Activated B cell treated with CpG ODN at 0.5 μM for 24 hours (primary cell): ENCODE results near the gene DMBT1. TPM values are rescaled to one million over a fixed set of nuclear protein-coding genes. Genes with fewer than 3 reads are reported as not detected.

Source experiments
- ATAC-seq: fragments of 200-7000 bp; cut with Tn5 transposase; one replicate; pipeline ENCODE4 v1.10.0; 2021; ENCODE audit warnings: low read depth, mild to moderate bottlenecking, moderate library complexity
- CTCF ChIA-PET: fragments of 350-600 bp; sonication (Branson Sonifier 250); formaldehyde crosslinking; loops from one replicate; lab custom pipeline; 2021; ENCODE audit warnings: antibody characterized with exemption; lab: Charles Lee
- POLR2A ChIA-PET: fragments of 350-600 bp; sonication (Branson Sonifier 250); formaldehyde crosslinking; loops from one replicate; lab custom pipeline; 2021; ENCODE audit warnings: antibody characterized with exemption; lab: Charles Lee
- DNase-seq: peaks from one replicate; pipeline ENCODE4 v3.0.0; 2022
- H3K27ac Mint-ChIP-seq: one replicate; pipeline ENCODE4 v1.8.0; 2020; ENCODE audit warnings: mixed read lengths
- H3K27me3 Mint-ChIP-seq: one replicate; pipeline ENCODE4 v1.8.0; 2021; ENCODE audit warnings: mixed read lengths
- H3K36me3 Mint-ChIP-seq: one replicate; pipeline ENCODE4 v1.8.0; 2021; ENCODE audit warnings: low read depth, mixed read lengths
- H3K4me1 Mint-ChIP-seq: one replicate; pipeline ENCODE4 v1.8.0; 2021; ENCODE audit warnings: mixed read lengths
- H3K4me3 Mint-ChIP-seq: one replicate; pipeline ENCODE4 v1.8.0; 2020; ENCODE audit warnings: mild to moderate bottlenecking, mixed read lengths
- H3K9me3 Mint-ChIP-seq: one replicate; pipeline ENCODE4 v1.8.0; 2020; ENCODE audit warnings: mixed read lengths
- CTCF ChIP-seq: fragments of 200-600 bp; IDR thresholded peaks from one replicate; pipeline ENCODE4 v1.8.0; 2022; ENCODE audit warnings: antibody characterized with exemption, mild to moderate bottlenecking
- intact Hi-C: fragments of 100-400 bp; cut with micrococcal nuclease; formaldehyde crosslinking; loops from one replicate; pipeline ENCODE4 v1.15.1; 2024
- total RNA-seq: library from RNA; stranded (reverse); gene quantifications from 2 replicates; pipeline ENCODE4 v1.2.3, GENCODE V29; 2022

DMBT1 gene
- total RNA-seq, 1 donor from 2014 or later = not detected

DNA sequence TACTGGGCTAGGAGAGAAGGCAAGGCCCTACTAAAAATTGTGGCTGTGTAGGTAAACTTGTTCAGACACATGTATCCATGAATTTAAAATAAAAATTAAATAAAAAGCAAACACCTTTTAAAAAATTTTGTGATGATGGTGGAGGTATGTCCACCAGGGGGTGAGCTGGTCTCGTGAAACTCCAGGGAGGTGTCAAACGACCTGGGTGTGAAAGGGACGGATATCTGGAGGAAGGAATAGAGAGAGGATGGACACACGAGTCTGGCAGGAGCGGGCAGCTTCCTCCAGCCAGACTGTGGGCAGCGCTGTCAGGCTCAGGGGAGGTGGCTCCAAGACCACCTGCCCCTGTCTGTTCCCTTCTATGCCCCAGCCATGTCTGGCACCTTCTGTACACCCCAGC, 34.8 kb upstream of the DMBT1 start:
- Mint-ChIP-seq H3K9me3 (no peaks in the 10 kb centered on the region), H3K27me3 (peaks cover 4% of the 10 kb centered on the region), H3K4me1 (no peaks in the 10 kb centered on the region), H3K4me3 (no peak overlapping the region), H3K36me3 (no peaks in the 10 kb centered on the region), H3K27ac (no peak overlapping the region)
- TF ChIP-seq CTCF = no peak
- intact Hi-C loops = no loop called here
- POLR2A ChIA-PET = no interaction called here
- DNase-seq (no peak), ATAC-seq (no peak)
- CTCF ChIA-PET = no interaction called here

DNA sequence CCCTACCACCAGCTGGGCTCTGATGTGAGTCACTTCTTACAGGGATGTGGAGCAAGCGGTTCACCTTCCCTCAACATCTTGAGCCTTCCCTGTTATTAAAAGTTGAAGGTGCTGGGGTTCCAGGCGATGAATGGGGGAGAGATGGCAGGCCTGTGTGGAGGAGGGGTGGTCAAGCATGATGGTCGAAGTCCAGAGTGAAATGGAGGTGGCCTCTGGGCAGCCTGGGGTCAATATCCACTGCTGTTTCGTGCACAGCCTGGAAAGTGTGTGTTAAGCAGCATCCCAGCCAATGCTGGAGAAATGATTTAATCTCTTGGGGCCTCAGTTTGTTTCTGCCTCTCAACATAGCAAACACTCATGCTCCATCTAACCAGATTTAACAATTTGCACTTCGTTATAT, 33.7 kb upstream of the DMBT1 start:
- intact Hi-C loops = no loop called here
- DNase-seq (no peak), ATAC-seq (no peak)
- POLR2A ChIA-PET = no interaction called here
- H3K36me3 Mint-ChIP-seq = no peaks in the 10 kb centered on the region
- no peak overlapping the region for H3K4me3 Mint-ChIP-seq
- no peaks in the 10 kb centered on the region for H3K4me1 Mint-ChIP-seq
- CTCF ChIA-PET = no interaction called here
- no peak for TF ChIP-seq CTCF
- no peak overlapping the region for H3K27ac Mint-ChIP-seq
- H3K27me3 Mint-ChIP-seq = peaks cover 7% of the 10 kb centered on the region
- H3K9me3 Mint-ChIP-seq = no peaks in the 10 kb centered on the region

DNA sequence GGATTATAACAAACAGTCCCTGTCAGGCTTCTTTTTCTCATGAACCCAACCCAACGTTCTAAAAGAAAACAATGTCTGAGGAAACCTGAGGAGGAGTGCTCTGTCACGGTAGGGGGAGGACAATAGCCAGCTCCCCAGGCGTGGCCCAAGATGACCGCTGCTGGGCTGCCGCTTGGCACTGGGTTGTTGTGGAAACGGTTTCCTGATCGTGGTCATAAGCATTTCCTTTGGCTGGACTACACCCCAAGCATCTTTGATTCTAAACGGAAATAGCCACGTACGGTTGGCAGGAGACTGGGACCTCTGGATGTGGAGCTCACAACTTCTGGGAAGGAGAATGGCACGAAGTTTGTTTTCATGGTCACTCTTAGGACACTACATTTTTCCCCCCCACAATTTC, 30.4 kb upstream of the DMBT1 start:
- H3K4me1 Mint-ChIP-seq = no peaks in the 10 kb centered on the region
- TF ChIP-seq CTCF = no peak
- no peak overlapping the region for H3K4me3 Mint-ChIP-seq
- no peak overlapping the region for H3K27ac Mint-ChIP-seq
- intact Hi-C loops = no loop called here
- ChIA-PET POLR2A (no interaction called here), CTCF (no interaction called here)
- ATAC-seq (no peak), DNase-seq (no peak)
- H3K27me3 Mint-ChIP-seq = peaks cover 4% of the 10 kb centered on the region
- no peaks in the 10 kb centered on the region for H3K9me3 Mint-ChIP-seq
- H3K36me3 Mint-ChIP-seq = no peaks in the 10 kb centered on the region

DNA sequence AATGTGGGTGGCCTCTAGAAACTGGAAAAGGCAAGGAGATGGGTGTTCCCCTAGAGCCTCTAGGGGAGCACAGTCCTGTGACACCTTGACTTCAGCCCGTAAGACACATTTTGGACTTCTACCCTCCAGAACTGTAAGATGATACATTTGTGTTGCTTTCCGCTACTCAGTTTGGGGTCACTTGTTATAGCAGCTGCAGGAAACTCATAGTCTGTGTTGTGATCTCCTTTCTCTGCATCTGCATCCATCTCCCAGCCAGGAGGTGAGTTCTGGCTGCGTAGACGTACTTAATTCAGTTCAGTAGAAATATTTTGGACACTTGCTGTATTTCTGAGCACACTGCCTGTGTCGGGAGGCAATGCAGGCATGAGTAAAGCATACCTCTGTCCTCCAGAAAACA, 29.3 kb upstream of the DMBT1 start:
- no peak overlapping the region for H3K4me3 Mint-ChIP-seq
- intact Hi-C loops = no loop called here
- ChIA-PET POLR2A (no interaction called here), CTCF (no interaction called here)
- no peak for TF ChIP-seq CTCF
- no peaks in the 10 kb centered on the region for H3K4me1 Mint-ChIP-seq
- H3K27me3 Mint-ChIP-seq = peaks cover 13% of the 10 kb centered on the region
- no peaks in the 10 kb centered on the region for H3K36me3 Mint-ChIP-seq
- no peak overlapping the region for H3K27ac Mint-ChIP-seq
- no peak for ATAC-seq
- no peaks in the 10 kb centered on the region for H3K9me3 Mint-ChIP-seq
- DNase-seq = no peak

DNA sequence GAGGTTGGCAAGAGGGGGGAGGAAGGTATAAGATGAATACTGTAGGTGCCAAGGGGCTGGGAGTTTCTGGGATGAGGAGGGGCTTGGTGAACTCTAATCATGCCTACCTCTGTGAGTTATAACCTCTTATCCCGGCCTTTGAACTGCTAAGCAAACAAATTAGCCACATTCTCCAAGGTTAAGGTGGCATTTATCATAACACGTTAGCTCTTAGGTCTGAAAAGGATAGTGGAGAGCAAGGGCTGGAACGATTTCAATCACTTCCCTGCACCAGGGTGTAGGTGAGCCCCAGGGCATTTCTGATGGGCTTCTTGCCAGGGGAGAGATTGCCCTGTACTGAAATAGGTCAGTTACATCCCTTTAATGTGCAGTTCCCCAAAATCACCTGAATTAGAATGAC, 28.6 kb upstream of the DMBT1 start:
- Mint-ChIP-seq H3K4me1 (no peaks in the 10 kb centered on the region), H3K4me3 (no peak overlapping the region), H3K36me3 (no peaks in the 10 kb centered on the region), H3K27ac (no peak overlapping the region), H3K9me3 (peaks cover 2% of the 10 kb centered on the region), H3K27me3 (peaks cover 20% of the 10 kb centered on the region)
- intact Hi-C loops = no loop called here
- no peak for ATAC-seq
- POLR2A ChIA-PET = no interaction called here
- TF ChIP-seq CTCF = no peak
- CTCF ChIA-PET = no interaction called here
- DNase-seq = no peak
